ENCODE results near the gene CD33.

GRCh38 chr19:51195616-51196015 is 29.3 kb upstream of the CD33 start:
- TF ChIP-seq NR0B1 (IDR thresholded peaks at IDR 0.05; ENCODE audit: partially characterized antibody) (no peak), REST (IDR thresholded peaks at IDR 0.05; ENCODE audit: borderline replicate concordance) (no peak), REST (CRISPR knock-in tag; IDR thresholded peaks at IDR 0.05; ENCODE audit: low read depth) (no peak), POLR2AphosphoS5 (IDR thresholded peaks at IDR 0.05; ENCODE audit: control insufficient read depth, insufficient read depth, low read depth, low read length) (no peak), EGR1 (conservative IDR thresholded peaks at IDR 0.05) (no peak), RFX5 (IDR thresholded peaks at IDR 0.05; ENCODE audit: low read depth, low read length) (no peak), SRF (CRISPR knock-in tag; IDR thresholded peaks at IDR 0.05) (no peak), FOXO4 (CRISPR knock-in tag; IDR thresholded peaks at IDR 0.05) (no peak), SNIP1 (IDR thresholded peaks at IDR 0.05; ENCODE audit: low read depth) (no peak)
